Thoracic aorta (tissue), 2 donors: ENCODE measurements around the gene USB1. TPM values are rescaled to one million over a fixed set of nuclear protein-coding genes. Genes with fewer than 3 reads are reported as not detected.

Source experiments
- ATAC-seq: fragments of 150-250 bp; one replicate; pipeline ENCODE4 v1.8.0; 2017; ENCODE audit warnings: low read depth; ENCODE audit not compliant: insufficient number of reproducible peaks, low FRiP score
- DNase-seq: peaks from one replicate; pipeline ENCODE4 v3.0.0-alpha.2; 2020; ENCODE audit warnings: low spot score
- H3K27ac ChIP-seq, 2 donors: fragments of 200-600 bp; sonication (generic); 1 replicate in 1 of 2; 2 replicates in 1 of 2; pipeline ENCODE4 v1.5.1; 2016; ENCODE audit warnings: mild to moderate bottlenecking in 2 of 2, moderate library complexity in 2 of 2
- H3K27me3 ChIP-seq: fragments of 200-600 bp; sonication (generic); replicated peaks from 2 replicates; pipeline ENCODE4 v1.6.0; 2016; ENCODE audit warnings: mild to moderate bottlenecking; ENCODE audit not compliant: insufficient read depth
- H3K36me3 ChIP-seq: fragments of 200-600 bp; sonication (generic); one replicate; pipeline ENCODE4 v1.5.1; 2016
- H3K4me1 ChIP-seq, 2 donors: fragments of 200-600 bp; sonication (generic); 1 replicate in 1 of 2; 2 replicates in 1 of 2; pipeline versions ENCODE4 v1.5.1 to v1.6.0; 2016; ENCODE audit warnings: low read depth in 2 of 2, mild to moderate bottlenecking in 1 of 2; ENCODE audit not compliant: control insufficient read depth in 1 of 2
- H3K4me3 ChIP-seq: fragments of 200-600 bp; sonication (generic); 2 replicates; pipeline ENCODE4 v1.5.1; 2016; ENCODE audit warnings: mild to moderate bottlenecking
- H3K9me3 ChIP-seq: fragments of 200-600 bp; sonication (generic); 2 replicates; pipeline ENCODE4 v1.5.1; 2016
- total RNA-seq, 2 donors: library from RNA; depleted of rRNA; stranded (reverse); fragments of >200 nt; gene quantifications; one replicate each; pipeline versions ENCODE4 v1.1.0 to v1.2.3, GENCODE V29; 2016
- TF ChIP-seq, protein P1 (sequence below): fragments of 200-600 bp; sonication (generic); IDR thresholded peaks from one replicate; pipeline ENCODE4 v1.5.1; 2019; ENCODE audit warnings: antibody characterized with exemption

Gene USB1
- total RNA-seq, 2 donors from 2014 or later: 55.9 to 90.3 TPM

DNA sequence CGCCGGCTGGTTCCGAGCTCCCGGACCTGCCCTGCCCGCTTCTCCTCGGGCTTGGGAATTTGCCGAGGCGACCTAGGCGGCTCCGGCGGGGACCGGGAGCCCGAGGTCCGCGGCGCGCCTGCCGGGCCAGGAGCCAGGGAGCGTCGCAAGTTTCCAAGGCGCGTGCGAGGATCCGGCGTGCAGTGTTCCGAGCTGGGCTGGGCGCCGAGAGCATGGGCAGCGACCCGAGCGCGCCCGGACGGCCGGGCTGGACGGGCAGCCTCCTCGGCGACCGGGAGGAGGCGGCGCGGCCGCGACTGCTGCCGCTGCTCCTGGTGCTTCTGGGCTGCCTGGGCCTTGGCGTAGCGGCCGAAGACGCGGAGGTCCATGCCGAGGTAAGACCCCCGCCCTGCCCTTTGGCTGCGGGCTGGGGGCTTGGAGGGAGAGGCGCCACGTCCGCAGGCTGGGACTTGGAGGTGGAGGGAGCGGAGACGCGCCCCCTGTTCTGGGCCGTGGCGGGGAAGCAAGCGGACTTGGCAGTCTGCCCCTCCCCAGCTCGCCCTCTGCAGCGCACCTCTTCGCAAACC is 25.0 kb downstream of the USB1 start:
- no peaks in the 10 kb centered on the region for H3K27me3 ChIP-seq
- H3K4me1 ChIP-seq: peaks cover 21 to 43% of the 10 kb centered on the region in 2 donors
- no peak for ATAC-seq
- DNase-seq: no peak
- TF ChIP-seq, protein P1, sequence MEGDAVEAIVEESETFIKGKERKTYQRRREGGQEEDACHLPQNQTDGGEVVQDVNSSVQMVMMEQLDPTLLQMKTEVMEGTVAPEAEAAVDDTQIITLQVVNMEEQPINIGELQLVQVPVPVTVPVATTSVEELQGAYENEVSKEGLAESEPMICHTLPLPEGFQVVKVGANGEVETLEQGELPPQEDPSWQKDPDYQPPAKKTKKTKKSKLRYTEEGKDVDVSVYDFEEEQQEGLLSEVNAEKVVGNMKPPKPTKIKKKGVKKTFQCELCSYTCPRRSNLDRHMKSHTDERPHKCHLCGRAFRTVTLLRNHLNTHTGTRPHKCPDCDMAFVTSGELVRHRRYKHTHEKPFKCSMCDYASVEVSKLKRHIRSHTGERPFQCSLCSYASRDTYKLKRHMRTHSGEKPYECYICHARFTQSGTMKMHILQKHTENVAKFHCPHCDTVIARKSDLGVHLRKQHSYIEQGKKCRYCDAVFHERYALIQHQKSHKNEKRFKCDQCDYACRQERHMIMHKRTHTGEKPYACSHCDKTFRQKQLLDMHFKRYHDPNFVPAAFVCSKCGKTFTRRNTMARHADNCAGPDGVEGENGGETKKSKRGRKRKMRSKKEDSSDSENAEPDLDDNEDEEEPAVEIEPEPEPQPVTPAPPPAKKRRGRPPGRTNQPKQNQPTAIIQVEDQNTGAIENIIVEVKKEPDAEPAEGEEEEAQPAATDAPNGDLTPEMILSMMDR: no peak
- peak overlapping the region; percentile 49 to 72 for H3K27ac ChIP-seq
- peak overlapping the region; percentile 91 for H3K4me3 ChIP-seq
- no peaks in the 10 kb centered on the region for H3K9me3 ChIP-seq
- H3K36me3 ChIP-seq: no peaks in the 10 kb centered on the region

GRCh38 chr16:58026705-58027160 is 25.5 kb downstream of the USB1 start:
- no peak overlapping the region for H3K27ac ChIP-seq
- TF ChIP-seq, protein P1: no peak
- no peak for ATAC-seq

GRCh38 chr16:58027161-58027915 is 26.1 kb downstream of the USB1 start:
- H3K27ac ChIP-seq: no peak overlapping the region

More at GRCh38 chr16:58026705-58027160, 25.5 kb downstream of the USB1 start:
- Histone ChIP-seq H3K4me1 (peaks cover 21 to 43% of the 10 kb centered on the region in 2 donors), H3K27me3 (no peaks in the 10 kb centered on the region), H3K9me3 (no peaks in the 10 kb centered on the region), H3K4me3 (peak overlapping the region; percentile 91), H3K36me3 (no peaks in the 10 kb centered on the region)
- no peak for DNase-seq

GRCh38 chr16:58027916-58028455 is 26.8 kb downstream of the USB1 start:
- peaks cover 19 to 33% of the 10 kb centered on the region in 2 donors for H3K4me1 ChIP-seq

More at GRCh38 chr16:58027161-58027915, 26.1 kb downstream of the USB1 start:
- Histone ChIP-seq H3K27me3 (no peaks in the 10 kb centered on the region), H3K4me3 (peak overlapping the region; percentile 91), H3K9me3 (no peaks in the 10 kb centered on the region), H3K36me3 (no peaks in the 10 kb centered on the region), H3K4me1 (peaks cover 21 to 39% of the 10 kb centered on the region in 2 donors)
- ATAC-seq (no peak), DNase-seq (no peak)
- TF ChIP-seq, protein P1: no peak

More at GRCh38 chr16:58027916-58028455, 26.8 kb downstream of the USB1 start:
- Histone ChIP-seq H3K9me3 (no peaks in the 10 kb centered on the region), H3K36me3 (no peaks in the 10 kb centered on the region), H3K4me3 (peak overlapping the region; percentile 91), H3K27ac (no peak overlapping the region), H3K27me3 (no peaks in the 10 kb centered on the region)
- ATAC-seq: no peak
- DNase-seq: no peak
- TF ChIP-seq, protein P1: no peak
